NCI-H446 (cell line): Measurements from ENCODE around the gene OGDH.
"Not testable (repeated sequence)": the region's sequence is repeated elsewhere in the genome, so short reads cannot be mapped to it uniquely, and the experiment has no call there.

Source experiments
- DNase-seq, 2 experiments: peaks; one replicate each; lab custom pipeline; 2025; lab: John Stamatoyannopoulos, UW

OGDH gene

GRCh38 chr7:44673324-44673723 lies 66.9 kb downstream of the OGDH start:
- no peak for DNase-seq

- DNase-seq: no peak
These were observed 67.3 kb downstream of the OGDH start for GRCh38 chr7:44673771-44674170.

GRCh38 chr7:44674381-44674780 lies 68.0 kb downstream of the OGDH start:
- no peak for DNase-seq

GRCh38 chr7:44676776-44677175 lies 70.3 kb downstream of the OGDH start:
- DNase-seq: no peak

- no peak for DNase-seq
These were observed 71.7 kb downstream of the OGDH start for GRCh38 chr7:44678101-44678470.

GRCh38 chr7:44678471-44679179 lies 72.2 kb downstream of the OGDH start:
- DNase-seq: no peak

DNA sequence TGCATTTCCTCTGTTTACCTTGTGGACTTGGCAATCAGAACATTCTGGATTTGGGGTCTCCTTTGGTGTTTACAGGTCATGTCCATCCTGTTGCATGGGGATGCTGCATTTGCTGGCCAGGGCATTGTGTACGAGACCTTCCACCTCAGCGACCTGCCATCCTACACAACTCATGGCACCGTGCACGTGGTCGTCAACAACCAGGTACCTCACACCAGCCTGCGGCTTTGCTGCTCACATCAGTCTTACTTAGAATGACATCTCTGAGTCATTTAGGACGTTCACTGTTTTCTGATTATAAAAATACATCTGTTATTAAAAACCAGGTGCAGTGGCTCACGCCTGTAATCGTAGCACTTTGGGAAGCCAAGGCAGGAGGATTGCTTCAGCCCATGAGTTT lies 75.2 kb downstream of the OGDH start:
- no peak for DNase-seq

GRCh38 chr7:44685723-44686122 lies 79.3 kb downstream of the OGDH start:
- DNase-seq: no peak

GRCh38 chr7:44689427-44689826 lies 83.0 kb downstream of the OGDH start:
- no peak for DNase-seq

GRCh38 chr7:44693641-44694313 lies 87.3 kb downstream of the OGDH start:
- DNase-seq: no peak

- no peak for DNase-seq
These were observed 87.9 kb downstream of the OGDH start for GRCh38 chr7:44694326-44694725.

DNA sequence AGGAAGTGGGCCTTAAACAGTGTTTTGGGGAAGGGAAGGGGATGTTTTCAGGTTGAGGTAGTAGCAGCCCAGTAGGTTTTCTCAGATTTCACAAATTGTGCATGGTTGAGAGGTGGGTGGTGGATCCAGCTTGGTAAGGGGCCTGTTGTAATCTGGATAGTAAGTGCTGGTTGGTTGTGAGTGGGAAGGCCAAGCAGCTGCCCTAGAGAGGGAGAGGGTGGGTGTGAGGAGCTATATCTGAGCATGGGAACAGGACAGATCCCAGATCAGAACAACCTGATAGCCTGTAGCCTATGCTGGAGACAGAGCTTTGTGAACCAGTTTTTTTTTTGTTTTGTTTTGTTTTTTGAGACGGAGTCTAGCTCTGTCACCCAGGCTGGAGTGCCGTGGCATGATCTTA lies 88.3 kb downstream of the OGDH start:
- DNase-seq: no peak

GRCh38 chr7:44695756-44696155 lies 89.3 kb downstream of the OGDH start:
- DNase-seq: no peak

GRCh38 chr7:44696728-44697127 lies 90.3 kb downstream of the OGDH start:
- DNase-seq: no peak

- no peak for DNase-seq
These were observed 91.0 kb downstream of the OGDH start for GRCh38 chr7:44697136-44698045.

DNA sequence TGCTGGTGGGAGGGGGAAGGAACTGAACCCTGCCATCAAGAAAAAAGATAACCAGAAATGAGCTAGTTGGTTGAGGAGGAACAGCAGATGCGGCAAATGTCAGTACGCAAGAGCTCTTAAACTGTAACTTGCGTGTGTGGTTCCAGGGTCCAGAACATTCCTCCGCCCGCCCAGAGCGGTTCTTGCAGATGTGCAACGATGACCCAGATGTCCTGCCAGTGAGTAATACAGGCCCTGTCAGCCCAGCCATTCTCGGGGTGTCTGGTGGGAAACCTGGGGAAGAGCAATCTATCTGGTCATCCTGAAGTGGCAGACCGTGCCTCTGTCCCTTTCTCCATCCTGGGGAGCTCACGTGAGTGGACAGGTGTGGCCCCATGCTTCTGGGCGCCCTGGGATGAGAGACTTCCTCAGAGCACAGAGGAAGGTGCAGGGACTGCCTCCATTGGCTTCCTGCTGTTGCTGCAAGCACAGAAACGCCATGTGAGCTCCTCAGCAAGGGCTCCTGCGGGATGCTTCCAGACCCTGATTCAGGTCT lies 91.7 kb downstream of the OGDH start:
- DNase-seq: no peak

GRCh38 chr7:44699598-44699997 lies 93.2 kb downstream of the OGDH start:
- DNase-seq: not testable (repeated sequence)

DNA sequence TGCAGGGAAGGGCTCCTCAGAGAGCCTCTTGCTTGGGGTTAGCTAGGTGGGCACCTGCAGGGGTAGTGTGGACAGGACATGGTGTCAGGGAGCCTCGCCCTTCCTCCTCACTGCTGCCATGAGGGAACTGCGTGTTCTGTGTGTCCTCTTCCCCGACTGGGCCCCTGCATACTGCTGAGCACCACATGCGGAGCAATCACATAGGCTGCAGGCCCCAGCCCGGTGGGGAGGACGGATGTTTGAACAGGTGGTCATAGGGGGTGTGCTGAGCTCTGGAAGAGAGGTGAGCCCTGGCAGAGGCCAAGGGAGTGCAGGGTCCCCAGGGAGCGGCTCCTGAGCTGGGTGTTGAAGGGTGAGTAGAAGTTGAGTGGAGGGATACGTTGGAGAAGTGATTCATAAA lies 93.9 kb downstream of the OGDH start:
- no peak for DNase-seq

DNA sequence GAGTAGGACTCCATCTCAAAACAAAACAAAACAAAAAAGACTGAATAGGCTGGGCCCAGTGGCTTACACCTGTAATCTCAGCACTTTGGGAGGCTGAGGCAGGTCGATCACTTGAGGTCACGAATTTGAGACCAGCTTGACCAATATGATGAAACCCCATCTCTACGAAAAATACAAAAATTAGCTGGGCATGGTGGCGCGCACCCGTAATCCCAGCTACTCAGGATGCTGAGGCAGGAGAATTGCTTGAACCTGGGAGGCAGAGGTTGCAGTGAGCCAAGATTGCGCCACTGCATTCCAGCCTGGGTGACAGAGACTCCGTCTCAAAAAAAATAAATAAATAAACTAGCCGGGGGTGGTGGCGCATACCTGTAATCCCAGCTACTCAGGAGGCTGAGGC lies 97.0 kb downstream of the OGDH start:
- not testable (repeated sequence) for DNase-seq

- no peak for DNase-seq
These were observed 97.5 kb downstream of the OGDH start for GRCh38 chr7:44703921-44704320.

- DNase-seq: no peak
These were observed 99.0 kb downstream of the OGDH start for GRCh38 chr7:44705434-44705833.

- DNase-seq: no peak
These were observed 100.5 kb downstream of the OGDH start for GRCh38 chr7:44706788-44707557.
